ENCODE results near the gene NBPF3. TPM values are rescaled to one million over a fixed set of nuclear protein-coding genes. Genes with fewer than 3 reads are reported as not detected.

Gene NBPF3
- total RNA-seq, 3 donors from 2014 or later (not counting 1 experiment from before 2014, with no cell fraction given), result 10.4 to 22.6 (median 13.1) TPM

DNA sequence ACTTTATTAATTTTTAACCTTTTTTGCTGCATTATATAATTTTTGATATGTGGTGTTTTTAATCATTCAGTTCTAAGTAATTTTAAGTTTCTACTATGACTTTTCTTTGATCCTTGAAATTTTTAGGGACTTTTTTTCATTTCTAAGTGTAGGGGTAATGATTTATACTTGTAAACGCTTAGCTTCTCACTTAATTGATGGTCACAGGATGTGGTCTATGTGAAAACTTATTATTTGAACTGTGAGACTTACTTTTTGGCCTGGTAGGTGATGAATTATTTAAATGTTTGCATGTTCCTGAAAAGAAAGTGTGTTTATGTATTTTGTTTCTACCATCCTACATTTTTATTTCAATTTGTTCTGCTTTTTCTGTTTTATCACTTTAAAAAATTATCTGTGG, 86.5 kb downstream of the NBPF3 start:
- TF ChIP-seq, protein P1, sequence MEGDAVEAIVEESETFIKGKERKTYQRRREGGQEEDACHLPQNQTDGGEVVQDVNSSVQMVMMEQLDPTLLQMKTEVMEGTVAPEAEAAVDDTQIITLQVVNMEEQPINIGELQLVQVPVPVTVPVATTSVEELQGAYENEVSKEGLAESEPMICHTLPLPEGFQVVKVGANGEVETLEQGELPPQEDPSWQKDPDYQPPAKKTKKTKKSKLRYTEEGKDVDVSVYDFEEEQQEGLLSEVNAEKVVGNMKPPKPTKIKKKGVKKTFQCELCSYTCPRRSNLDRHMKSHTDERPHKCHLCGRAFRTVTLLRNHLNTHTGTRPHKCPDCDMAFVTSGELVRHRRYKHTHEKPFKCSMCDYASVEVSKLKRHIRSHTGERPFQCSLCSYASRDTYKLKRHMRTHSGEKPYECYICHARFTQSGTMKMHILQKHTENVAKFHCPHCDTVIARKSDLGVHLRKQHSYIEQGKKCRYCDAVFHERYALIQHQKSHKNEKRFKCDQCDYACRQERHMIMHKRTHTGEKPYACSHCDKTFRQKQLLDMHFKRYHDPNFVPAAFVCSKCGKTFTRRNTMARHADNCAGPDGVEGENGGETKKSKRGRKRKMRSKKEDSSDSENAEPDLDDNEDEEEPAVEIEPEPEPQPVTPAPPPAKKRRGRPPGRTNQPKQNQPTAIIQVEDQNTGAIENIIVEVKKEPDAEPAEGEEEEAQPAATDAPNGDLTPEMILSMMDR (IDR thresholded peaks at IDR 0.05), result no peak
- Mint-ChIP-seq H3K9me3 (no peaks in the 10 kb centered on the region), H3K27ac (peak overlapping the region in 1 of 2 donors; percentile 18), H3K27me3 (ENCODE audit: low read depth in 2 of 2) (peaks cover 0 to 3% of the 10 kb centered on the region in 2 donors), H3K4me3 (no peak overlapping the region), H3K36me3 (no peaks in the 10 kb centered on the region), H3K4me1 (peaks cover 0 to 7% of the 10 kb centered on the region in 2 donors)
- no peak for ATAC-seq
- Histone ChIP-seq H3K4me3 (ENCODE audit: low read length) (no peak overlapping the region), H3K27me3 (ENCODE audit: control insufficient read depth, insufficient read depth, low read length) (no peaks in the 10 kb centered on the region), H3K4me1 (ENCODE audit: control insufficient read depth, insufficient read depth, low read length) (peaks cover 6% of the 10 kb centered on the region), H3K27ac (ENCODE audit: low read length) (no peak overlapping the region), H3K36me3 (ENCODE audit: control insufficient read depth, insufficient read depth, low read length) (no peaks in the 10 kb centered on the region), H3K9me3 (ENCODE audit: control insufficient read depth, insufficient read depth, low read length) (no peaks in the 10 kb centered on the region)
- WGBS (ENCODE audit: insufficient coverage), result 25% methylated on average over 1 of the region's 1 CpG
- intact Hi-C loops (cut with micrococcal nuclease), result no loop called here
- no peak for DNase-seq

GRCh38 chr1:21530368-21531016, 90.6 kb downstream of the NBPF3 start:
- Mint-ChIP-seq H3K4me1 (peaks cover 0 to 7% of the 10 kb centered on the region in 2 donors), H3K9me3 (no peaks in the 10 kb centered on the region), H3K27ac (no peak overlapping the region), H3K36me3 (no peaks in the 10 kb centered on the region), H3K4me3 (no peak overlapping the region), H3K27me3 (ENCODE audit: low read depth in 2 of 2) (peaks cover 6 to 18% of the 10 kb centered on the region in 2 donors)
- intact Hi-C loops (cut with micrococcal nuclease), result no loop called here
- Histone ChIP-seq H3K27ac (ENCODE audit: low read length) (no peak overlapping the region), H3K27me3 (ENCODE audit: control insufficient read depth, insufficient read depth, low read length) (no peaks in the 10 kb centered on the region), H3K36me3 (ENCODE audit: control insufficient read depth, insufficient read depth, low read length) (no peaks in the 10 kb centered on the region), H3K4me1 (ENCODE audit: control insufficient read depth, insufficient read depth, low read length) (no peaks in the 10 kb centered on the region), H3K9me3 (ENCODE audit: control insufficient read depth, insufficient read depth, low read length) (no peaks in the 10 kb centered on the region), H3K4me3 (ENCODE audit: low read length) (no peak overlapping the region)
- DNase-seq (no peak), ATAC-seq (no peak)
- 92% methylated on average over 7 of the region's 7 CpGs for WGBS (ENCODE audit: insufficient coverage)
- TF ChIP-seq, protein P1 (IDR thresholded peaks at IDR 0.05), result no peak

DNA sequence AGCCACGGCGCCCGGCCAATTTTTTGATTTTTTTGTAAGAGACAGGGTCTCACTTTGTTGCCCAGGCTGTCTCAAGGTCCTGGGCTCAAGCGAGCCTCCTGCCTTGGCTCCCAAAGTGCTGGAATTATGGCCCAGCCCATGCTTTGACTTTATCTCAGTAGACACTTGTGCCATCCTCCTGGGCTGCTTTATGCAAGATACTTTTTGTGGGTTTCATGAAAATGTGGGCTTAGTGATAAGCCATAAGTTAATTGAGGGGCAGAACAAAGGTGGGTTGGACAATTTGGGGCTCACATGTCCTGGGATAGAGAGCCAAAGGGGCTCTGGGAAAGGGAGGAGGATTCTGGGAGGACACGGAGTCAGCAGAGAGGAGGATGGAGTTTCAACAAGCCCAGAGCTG, 91.3 kb downstream of the NBPF3 start:
- Mint-ChIP-seq H3K27ac (no peak overlapping the region), H3K4me1 (peaks cover 0 to 7% of the 10 kb centered on the region in 2 donors), H3K9me3 (no peaks in the 10 kb centered on the region), H3K36me3 (no peaks in the 10 kb centered on the region), H3K27me3 (ENCODE audit: low read depth in 2 of 2) (peaks cover 6 to 23% of the 10 kb centered on the region in 2 donors), H3K4me3 (no peak overlapping the region)
- Histone ChIP-seq H3K9me3 (ENCODE audit: control insufficient read depth, insufficient read depth, low read length) (no peaks in the 10 kb centered on the region), H3K4me1 (ENCODE audit: control insufficient read depth, insufficient read depth, low read length) (no peaks in the 10 kb centered on the region), H3K27me3 (ENCODE audit: control insufficient read depth, insufficient read depth, low read length) (no peaks in the 10 kb centered on the region), H3K36me3 (ENCODE audit: control insufficient read depth, insufficient read depth, low read length) (no peaks in the 10 kb centered on the region), H3K4me3 (ENCODE audit: low read length) (no peak overlapping the region), H3K27ac (ENCODE audit: low read length) (no peak overlapping the region)
- TF ChIP-seq, protein P1 (IDR thresholded peaks at IDR 0.05), result no peak
- ATAC-seq (no peak), DNase-seq (no peak)
- intact Hi-C loops (cut with micrococcal nuclease), result no loop called here
- 88% methylated on average over 5 of the region's 5 CpGs for WGBS (ENCODE audit: insufficient coverage)

GRCh38 chr1:21532496-21532895, 92.6 kb downstream of the NBPF3 start:
- 76% methylated on average over 3 of the region's 3 CpGs for WGBS (ENCODE audit: insufficient coverage)
- TF ChIP-seq, protein P1 (IDR thresholded peaks at IDR 0.05), result no peak
- no peak overlapping the region for H3K27ac ChIP-seq (ENCODE audit: low read length)
- H3K36me3 ChIP-seq (ENCODE audit: control insufficient read depth, insufficient read depth, low read length), result no peaks in the 10 kb centered on the region
- no peaks in the 10 kb centered on the region for H3K4me1 Mint-ChIP-seq
- H3K9me3 ChIP-seq (ENCODE audit: control insufficient read depth, insufficient read depth, low read length), result no peaks in the 10 kb centered on the region
- intact Hi-C loops (cut with micrococcal nuclease), result no loop called here
- DNase-seq (no peak), ATAC-seq (no peak)
- H3K4me3 ChIP-seq (ENCODE audit: low read length), result no peak overlapping the region
- H3K4me3 Mint-ChIP-seq, result no peak overlapping the region
- no peaks in the 10 kb centered on the region for H3K9me3 Mint-ChIP-seq
- no peak overlapping the region for H3K27ac Mint-ChIP-seq
- no peaks in the 10 kb centered on the region for H3K27me3 ChIP-seq (ENCODE audit: control insufficient read depth, insufficient read depth, low read length)
- no peaks in the 10 kb centered on the region for H3K4me1 ChIP-seq (ENCODE audit: control insufficient read depth, insufficient read depth, low read length)
- no peaks in the 10 kb centered on the region for H3K36me3 Mint-ChIP-seq
- peaks cover 6 to 26% of the 10 kb centered on the region in 2 donors for H3K27me3 Mint-ChIP-seq (ENCODE audit: low read depth in 2 of 2)

All from natural killer cell (primary cell).